ENCODE data around the gene SULF2. TPM values are rescaled to one million over a fixed set of nuclear protein-coding genes. Genes with fewer than 3 reads are reported as not detected.

Gene SULF2
- total and polyA plus RNA-seq, 2 of the 4 experiments (the other 2 are of a cell fraction), result 0.54 to 0.77 TPM

DNA sequence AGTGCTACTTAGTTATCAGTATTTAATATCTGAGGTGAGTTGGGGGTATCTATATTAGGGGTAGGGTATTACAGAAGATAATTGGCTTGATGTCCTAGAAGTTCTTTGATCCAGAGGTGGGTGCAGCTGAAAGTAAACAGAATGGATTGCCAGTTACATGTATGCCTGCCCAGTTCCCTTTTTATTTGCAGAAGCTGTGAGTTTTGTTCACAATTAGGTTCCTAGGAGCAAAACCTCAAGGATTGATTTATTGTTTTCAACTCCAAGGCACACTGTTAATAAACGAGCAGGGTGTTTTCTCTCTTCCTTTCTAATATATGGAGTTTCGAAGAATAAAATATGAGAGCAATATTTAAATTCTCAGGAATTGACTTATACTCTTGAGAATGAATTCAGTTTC is 129.0 kb downstream of the SULF2 start:
- no peak overlapping the region for H4K5ac ChIP-seq (ENCODE audit: low read depth, low read length)
- no peak overlapping the region for H2AFZ ChIP-seq (replicated peaks; ENCODE audit: low read length, poor library complexity)
- no peak overlapping the region for H2BK5ac ChIP-seq (ENCODE audit: low read depth, low read length, poor library complexity, severe bottlenecking)
- intact Hi-C loops (cut with micrococcal nuclease), result no loop called here
- no peaks in the 10 kb centered on the region for H4K20me1 ChIP-seq (ENCODE audit: insufficient read depth, low read length)
- no CpG with 5 or more reads among the region's 2 CpGs for WGBS, 2 experiments (ENCODE audit: extremely low coverage in 2 of 2, insufficient read length in 1 of 2)
- H2BK120ac ChIP-seq (ENCODE audit: low read depth, low read length), result no peak overlapping the region
- DNase-seq, result no peak
- CTCF ChIA-PET, result no interaction called here
- dilution Hi-C loops (cut with HindIII; ENCODE audit: low sequenced_read_pairs, unreplicated experiment), result no loop called here
- H3K27ac ChIP-seq (ENCODE audit: insufficient read depth, low read length), result no peak overlapping the region
- peaks cover 19% of the 10 kb centered on the region for H3K36me3 ChIP-seq (ENCODE audit: control insufficient read depth, insufficient read depth, low read length)
- POLR2A ChIA-PET (ENCODE audit: unreplicated experiment), result no interaction called here
- no peaks in the 10 kb centered on the region for H3K9me3 ChIP-seq (ENCODE audit: control insufficient read depth, insufficient read depth, low read length)
- no peak overlapping the region for H3K9ac ChIP-seq (ENCODE audit: low read depth, low read length)
- H3K18ac ChIP-seq (ENCODE audit: low read depth, low read length), result no peak overlapping the region
- H3K4me2 ChIP-seq (ENCODE audit: low read depth, low read length), result no peak overlapping the region
- peaks cover 3% of the 10 kb centered on the region; the same call in 1 of the 2 replicates for H3K9me1 ChIP-seq (ENCODE audit: insufficient read depth, low read length)
- peaks cover 0 to 2% of the 10 kb centered on the region in 2 experiments; a peak in 1 of 4 replicates for H3K79me1 ChIP-seq (ENCODE audit: low read depth in 1 of 2, low read length in 2 of 2)
- BruUV-seq (replicated peaks), result no TSS peak
- H3K56ac ChIP-seq (ENCODE audit: extremely low read depth, insufficient read depth, low read length), result no peak overlapping the region
- no peaks in the 10 kb centered on the region for H3K27me3 ChIP-seq (ENCODE audit: control insufficient read depth, insufficient read depth, low read length)
- H2AK9ac ChIP-seq (replicated peaks; ENCODE audit: low read depth, low read length, poor library complexity), result no peak overlapping the region
- no peak overlapping the region for H3K23ac ChIP-seq (ENCODE audit: low read depth, low read length)
- no peak overlapping the region for H4K91ac ChIP-seq (ENCODE audit: insufficient read depth, low read depth, low read length)
- H2AK5ac ChIP-seq (ENCODE audit: low read depth, low read length), result no peak overlapping the region
- no peak overlapping the region for H3K4me3 ChIP-seq (ENCODE audit: insufficient read depth, low read depth, low read length)
- in situ Hi-C loops (cut with MboI; ENCODE audit: low sequenced_read_pairs), result loop anchor here (25.0 kb wide), 1 partner anchor 1256 kb away; the partner anchor contains the start of gene ARFGEF2
- H4K8ac ChIP-seq (ENCODE audit: low read depth in 2 of 2, low read length in 2 of 2), result no peak overlapping the region
- no peaks in the 10 kb centered on the region for H3K4me1 ChIP-seq (ENCODE audit: control insufficient read depth, insufficient read depth, low read length)
- no peak overlapping the region for H3K14ac ChIP-seq (replicated peaks; ENCODE audit: low read depth, low read length)
- TF ChIP-seq BHLHE40 (IDR thresholded peaks at IDR 0.05; ENCODE audit: low read depth, low read length), result no peak
- no peak for ATAC-seq (ENCODE audit: low read depth)
- no peak overlapping the region for H2BK20ac ChIP-seq (ENCODE audit: low read depth, low read length)
- H3K4ac ChIP-seq (ENCODE audit: low read depth, low read length), result no peak overlapping the region
- no peak overlapping the region for H2BK15ac ChIP-seq (ENCODE audit: low read depth, low read length)

Data from IMR-90 (cell line).